GM12872 (cell line): Measurements from ENCODE around the gene TIMP2.

Source experiments
- TF ChIP-seq, protein P1 (sequence below): IDR thresholded peaks from 3 replicates; pipeline ENCODE4 v1.5.1; 2011; ENCODE audit warnings: low read depth, mild to moderate bottlenecking, low read length, moderate library complexity; ENCODE audit not compliant: insufficient read depth

The TIMP2 gene

DNA sequence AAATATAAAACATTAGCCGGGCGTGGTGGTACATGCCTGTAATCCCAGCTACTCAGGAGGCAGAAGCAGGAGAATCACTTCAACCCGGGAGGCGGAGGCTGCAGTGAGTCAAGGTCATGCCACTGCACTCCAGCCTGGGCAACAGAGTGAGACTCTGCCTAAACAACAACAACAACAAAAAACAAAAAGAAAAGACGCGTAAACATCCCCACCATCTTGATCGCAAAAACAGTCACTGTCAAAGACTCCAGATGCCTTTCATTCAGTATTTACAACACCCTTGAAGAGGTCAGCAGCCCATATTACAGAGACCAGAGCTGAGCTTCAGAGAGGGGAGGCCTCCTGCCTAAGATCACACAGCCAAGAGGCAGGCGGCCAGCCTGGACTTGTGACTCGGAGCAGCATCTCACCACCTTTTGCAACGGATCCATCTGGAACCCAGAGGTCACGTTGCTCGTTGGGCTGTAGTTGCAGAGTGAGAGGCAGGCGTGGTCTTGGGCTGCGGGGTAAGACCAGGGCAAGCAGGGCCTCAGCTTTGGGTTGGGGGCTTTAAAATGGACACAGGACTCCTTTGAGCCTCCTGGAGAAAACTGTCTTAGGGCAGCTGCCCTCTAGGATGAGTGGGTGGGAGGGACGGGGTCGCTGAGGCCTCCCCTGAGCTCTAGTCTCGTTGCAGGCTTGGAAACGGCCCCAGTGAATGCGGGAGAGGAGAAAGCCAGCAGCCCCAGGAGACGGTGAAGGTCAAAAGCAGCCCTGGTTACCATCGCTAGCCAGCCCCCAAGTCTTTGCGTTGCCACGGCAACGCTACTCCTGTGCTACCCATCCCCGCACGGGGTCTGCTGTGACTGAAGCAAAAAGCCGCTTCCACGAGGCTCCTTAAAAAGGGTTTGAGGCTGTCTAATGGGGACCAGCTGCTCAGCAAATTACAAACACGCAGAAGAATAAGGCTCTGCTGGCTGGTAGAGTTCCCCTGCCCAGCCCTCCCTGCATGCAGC lies 28.5 kb upstream of the TIMP2 start:
- TF ChIP-seq, protein P1, sequence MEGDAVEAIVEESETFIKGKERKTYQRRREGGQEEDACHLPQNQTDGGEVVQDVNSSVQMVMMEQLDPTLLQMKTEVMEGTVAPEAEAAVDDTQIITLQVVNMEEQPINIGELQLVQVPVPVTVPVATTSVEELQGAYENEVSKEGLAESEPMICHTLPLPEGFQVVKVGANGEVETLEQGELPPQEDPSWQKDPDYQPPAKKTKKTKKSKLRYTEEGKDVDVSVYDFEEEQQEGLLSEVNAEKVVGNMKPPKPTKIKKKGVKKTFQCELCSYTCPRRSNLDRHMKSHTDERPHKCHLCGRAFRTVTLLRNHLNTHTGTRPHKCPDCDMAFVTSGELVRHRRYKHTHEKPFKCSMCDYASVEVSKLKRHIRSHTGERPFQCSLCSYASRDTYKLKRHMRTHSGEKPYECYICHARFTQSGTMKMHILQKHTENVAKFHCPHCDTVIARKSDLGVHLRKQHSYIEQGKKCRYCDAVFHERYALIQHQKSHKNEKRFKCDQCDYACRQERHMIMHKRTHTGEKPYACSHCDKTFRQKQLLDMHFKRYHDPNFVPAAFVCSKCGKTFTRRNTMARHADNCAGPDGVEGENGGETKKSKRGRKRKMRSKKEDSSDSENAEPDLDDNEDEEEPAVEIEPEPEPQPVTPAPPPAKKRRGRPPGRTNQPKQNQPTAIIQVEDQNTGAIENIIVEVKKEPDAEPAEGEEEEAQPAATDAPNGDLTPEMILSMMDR = no peak

GRCh38 chr17:78952706-78953105 lies 27.5 kb upstream of the TIMP2 start:
- TF ChIP-seq, protein P1 = no peak

GRCh38 chr17:78951967-78952551 lies 26.9 kb upstream of the TIMP2 start:
- TF ChIP-seq, protein P1 = no peak

DNA sequence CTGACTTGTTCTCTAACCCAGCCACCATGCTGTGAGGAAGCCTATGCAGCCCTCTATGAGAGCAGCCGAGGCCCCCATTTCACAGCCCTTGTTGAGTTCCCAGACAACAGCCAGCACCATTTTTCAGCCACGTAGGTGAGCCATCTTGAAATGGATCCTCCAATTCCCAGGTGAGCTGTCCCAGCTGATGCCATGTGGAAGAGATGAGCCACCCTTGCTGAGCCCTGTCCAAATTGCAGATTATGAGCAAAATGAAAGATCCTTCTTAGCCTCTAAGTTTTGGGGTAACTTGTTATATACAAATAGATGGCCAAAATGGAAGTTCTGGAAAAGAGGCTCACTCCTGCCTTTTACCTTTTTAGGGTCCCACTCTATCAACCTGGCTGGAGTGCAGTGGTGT lies 25.7 kb upstream of the TIMP2 start:
- TF ChIP-seq, protein P1 = no peak

- TF ChIP-seq, protein P1 = no peak
These were observed 22.3 kb upstream of the TIMP2 start for GRCh38 chr17:78947235-78948149.

DNA sequence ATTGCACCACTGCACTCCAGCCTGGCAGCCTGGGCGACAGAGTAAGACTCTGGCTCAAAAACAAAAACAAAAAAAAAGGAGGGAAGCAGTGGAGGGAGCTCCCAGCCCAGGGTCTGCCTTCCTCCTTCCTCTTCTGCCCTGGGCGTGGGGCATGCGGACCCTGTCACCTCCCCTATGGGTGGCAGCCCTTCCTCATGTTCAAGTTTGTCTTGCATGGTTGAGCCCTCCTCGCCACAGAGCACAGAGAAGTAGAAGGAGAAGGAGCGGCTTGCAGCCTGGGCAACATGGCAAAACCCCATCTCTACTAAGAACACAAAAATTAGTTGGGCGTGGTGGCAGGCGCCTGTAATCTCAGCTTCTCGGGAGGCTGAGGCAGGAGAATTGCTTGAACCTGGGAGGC lies 21.4 kb upstream of the TIMP2 start:
- TF ChIP-seq, protein P1 = no peak

GRCh38 chr17:78946131-78946530 lies 20.9 kb upstream of the TIMP2 start:
- TF ChIP-seq, protein P1 = no peak
